ENCODE data around the gene TNIK.

DNA sequence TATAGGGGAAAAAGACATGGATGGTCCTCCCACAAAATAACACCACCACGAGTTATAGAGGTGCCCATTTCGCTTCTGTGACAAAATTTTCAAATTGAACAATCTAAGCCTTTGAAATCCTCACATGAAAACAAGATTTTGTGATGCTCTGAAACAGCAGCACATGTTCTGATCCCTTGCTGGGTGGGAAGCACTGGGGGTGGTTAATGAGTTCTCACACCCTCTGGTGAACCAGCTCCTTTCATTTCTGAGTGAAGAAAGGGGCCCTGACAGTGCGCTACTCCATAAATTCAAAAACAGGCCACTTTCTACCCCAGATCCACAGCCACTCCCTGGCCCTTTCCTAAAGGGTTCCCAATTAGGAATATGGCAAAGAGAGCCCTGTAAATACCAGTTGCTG lies 129.3 kb downstream of the TNIK start:
- no peak for TF ChIP-seq POLR2A (IDR thresholded peaks at IDR 0.05; ENCODE audit: extremely low read depth, insufficient read length)
- TF ChIP-seq, protein P1, sequence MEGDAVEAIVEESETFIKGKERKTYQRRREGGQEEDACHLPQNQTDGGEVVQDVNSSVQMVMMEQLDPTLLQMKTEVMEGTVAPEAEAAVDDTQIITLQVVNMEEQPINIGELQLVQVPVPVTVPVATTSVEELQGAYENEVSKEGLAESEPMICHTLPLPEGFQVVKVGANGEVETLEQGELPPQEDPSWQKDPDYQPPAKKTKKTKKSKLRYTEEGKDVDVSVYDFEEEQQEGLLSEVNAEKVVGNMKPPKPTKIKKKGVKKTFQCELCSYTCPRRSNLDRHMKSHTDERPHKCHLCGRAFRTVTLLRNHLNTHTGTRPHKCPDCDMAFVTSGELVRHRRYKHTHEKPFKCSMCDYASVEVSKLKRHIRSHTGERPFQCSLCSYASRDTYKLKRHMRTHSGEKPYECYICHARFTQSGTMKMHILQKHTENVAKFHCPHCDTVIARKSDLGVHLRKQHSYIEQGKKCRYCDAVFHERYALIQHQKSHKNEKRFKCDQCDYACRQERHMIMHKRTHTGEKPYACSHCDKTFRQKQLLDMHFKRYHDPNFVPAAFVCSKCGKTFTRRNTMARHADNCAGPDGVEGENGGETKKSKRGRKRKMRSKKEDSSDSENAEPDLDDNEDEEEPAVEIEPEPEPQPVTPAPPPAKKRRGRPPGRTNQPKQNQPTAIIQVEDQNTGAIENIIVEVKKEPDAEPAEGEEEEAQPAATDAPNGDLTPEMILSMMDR (IDR thresholded peaks at IDR 0.05; ENCODE audit: low read depth, low read length), result no peak

All from NB4 (cell line).